Measurements from ENCODE around the gene NBPF12. TPM values are rescaled to one million over a fixed set of nuclear protein-coding genes. Genes with fewer than 3 reads are reported as not detected.
"Not testable (repeated sequence)": the region's sequence is repeated elsewhere in the genome, so short reads cannot be mapped to it uniquely, and the experiment has no call there.

NBPF12 gene
- total and polyA plus RNA-seq, 2 of the 13 experiments (the other 11 are each of a cell fraction or from before 2014, with no cell fraction given) = 4.6 to 6.4 TPM

GRCh38 chr1:146966351-146966750 lies 28.2 kb downstream of the NBPF12 start:
- DNase-seq (ENCODE audit: low spot score); H3K36me3 ChIP-seq (replicated peaks in 1 of 2; ENCODE audit: control insufficient read depth in 1 of 2, insufficient read depth in 2 of 2, low read length in 2 of 2); H3K4me3 ChIP-seq (replicated peaks in 1 of 3; ENCODE audit: insufficient read depth in 1 of 3, low read depth in 2 of 3, low read length in 3 of 3); intact Hi-C loops (cut with micrococcal nuclease; ENCODE audit: unreplicated experiment); H3K9me3 ChIP-seq (ENCODE audit: low read length); in situ Hi-C loops (cut with HindIII; ENCODE audit: extremely low pct_ligation_motif_present, low pct_unique_long_range_greater_than_20kb); H3K27me3 ChIP-seq (ENCODE audit: control insufficient read depth in 1 of 2, insufficient read depth in 2 of 2, low read length in 2 of 2); H2AFZ ChIP-seq (ENCODE audit: low read length); H3K4me2 ChIP-seq (ENCODE audit: low read depth, low read length); CTCF ChIA-PET (ENCODE audit: low intra/inter-chr PET ratio, low total read pairs); H3K79me2 ChIP-seq (ENCODE audit: insufficient read depth, low read length); POLR2A ChIA-PET; H4K20me1 ChIP-seq (ENCODE audit: insufficient read depth, low read length); FAIRE-seq; ATAC-seq; H3K9ac ChIP-seq (ENCODE audit: insufficient read depth, low read depth, low read length); H3K4me1 ChIP-seq (ENCODE audit: insufficient read depth, low read length); BruUV-seq (replicated peaks); H3K27ac ChIP-seq (ENCODE audit: extremely low read length, insufficient read depth, low read length): not testable (repeated sequence)
- TF ChIP-seq STAG1 (CRISPR knock-in tag; IDR thresholded peaks at IDR 0.05) (0 out of 2 replicates have a peak, but pooled peaks have one; percentile 9), CTCF (CRISPR knock-in tag; IDR thresholded peaks at IDR 0.05) (peak; percentile 20; the same call in 1 of the 2 replicates)
- 63% methylated on average over 8 of the region's 8 CpGs for WGBS (ENCODE audit: low lambda C conversion rate)

- H3K79me2 ChIP-seq (ENCODE audit: insufficient read depth, low read length); ATAC-seq; H3K27ac ChIP-seq (ENCODE audit: extremely low read length, insufficient read depth, low read length); FAIRE-seq; H3K4me2 ChIP-seq (ENCODE audit: low read depth, low read length); H3K9me3 ChIP-seq (ENCODE audit: low read length); H3K9ac ChIP-seq (ENCODE audit: insufficient read depth, low read depth, low read length); BruUV-seq (replicated peaks); H2AFZ ChIP-seq (ENCODE audit: low read length); CTCF ChIA-PET (ENCODE audit: low intra/inter-chr PET ratio, low total read pairs); H4K20me1 ChIP-seq (ENCODE audit: insufficient read depth, low read length); H3K4me3 ChIP-seq (replicated peaks in 1 of 3; ENCODE audit: insufficient read depth in 1 of 3, low read depth in 2 of 3, low read length in 3 of 3); intact Hi-C loops (cut with micrococcal nuclease; ENCODE audit: unreplicated experiment); H3K27me3 ChIP-seq (ENCODE audit: control insufficient read depth in 1 of 2, insufficient read depth in 2 of 2, low read length in 2 of 2); H3K4me1 ChIP-seq (ENCODE audit: insufficient read depth, low read length); in situ Hi-C loops (cut with HindIII; ENCODE audit: extremely low pct_ligation_motif_present, low pct_unique_long_range_greater_than_20kb); H3K36me3 ChIP-seq (replicated peaks in 1 of 2; ENCODE audit: control insufficient read depth in 1 of 2, insufficient read depth in 2 of 2, low read length in 2 of 2); DNase-seq (ENCODE audit: low spot score); POLR2A ChIA-PET: not testable (repeated sequence)
- WGBS (ENCODE audit: low lambda C conversion rate) = 100% methylated on average over 2 of the region's 2 CpGs
These were observed 32.5 kb downstream of the NBPF12 start for GRCh38 chr1:146970656-146971055.

- H4K20me1 ChIP-seq (ENCODE audit: insufficient read depth, low read length); intact Hi-C loops (cut with micrococcal nuclease; ENCODE audit: unreplicated experiment); in situ Hi-C loops (cut with HindIII; ENCODE audit: extremely low pct_ligation_motif_present, low pct_unique_long_range_greater_than_20kb); H3K9ac ChIP-seq (ENCODE audit: insufficient read depth, low read depth, low read length); POLR2A ChIA-PET; H3K4me3 ChIP-seq (replicated peaks in 1 of 3; ENCODE audit: insufficient read depth in 1 of 3, low read depth in 2 of 3, low read length in 3 of 3); H3K27me3 ChIP-seq (ENCODE audit: control insufficient read depth in 1 of 2, insufficient read depth in 2 of 2, low read length in 2 of 2); BruUV-seq (replicated peaks); H3K4me2 ChIP-seq (ENCODE audit: low read depth, low read length); FAIRE-seq; H3K4me1 ChIP-seq (ENCODE audit: insufficient read depth, low read length); ATAC-seq; DNase-seq (ENCODE audit: low spot score); H3K27ac ChIP-seq (ENCODE audit: extremely low read length, insufficient read depth, low read length); H2AFZ ChIP-seq (ENCODE audit: low read length); CTCF ChIA-PET (ENCODE audit: low intra/inter-chr PET ratio, low total read pairs); H3K9me3 ChIP-seq (ENCODE audit: low read length); H3K36me3 ChIP-seq (replicated peaks in 1 of 2; ENCODE audit: control insufficient read depth in 1 of 2, insufficient read depth in 2 of 2, low read length in 2 of 2); H3K79me2 ChIP-seq (ENCODE audit: insufficient read depth, low read length): not testable (repeated sequence)
- 77% methylated on average over 4 of the region's 5 CpGs for WGBS (ENCODE audit: low lambda C conversion rate)
These were observed 34.6 kb downstream of the NBPF12 start for GRCh38 chr1:146972681-146973080.

- H3K4me1 ChIP-seq (ENCODE audit: insufficient read depth, low read length); H3K9me3 ChIP-seq (ENCODE audit: low read length); H3K27me3 ChIP-seq (ENCODE audit: control insufficient read depth in 1 of 2, insufficient read depth in 2 of 2, low read length in 2 of 2); H3K9ac ChIP-seq (ENCODE audit: insufficient read depth, low read depth, low read length); H3K27ac ChIP-seq (ENCODE audit: extremely low read length, insufficient read depth, low read length); CTCF ChIA-PET (ENCODE audit: low intra/inter-chr PET ratio, low total read pairs); H3K4me3 ChIP-seq (replicated peaks in 1 of 3; ENCODE audit: insufficient read depth in 1 of 3, low read depth in 2 of 3, low read length in 3 of 3); H3K4me2 ChIP-seq (ENCODE audit: low read depth, low read length); H3K79me2 ChIP-seq (ENCODE audit: insufficient read depth, low read length); H3K36me3 ChIP-seq (replicated peaks in 1 of 2; ENCODE audit: control insufficient read depth in 1 of 2, insufficient read depth in 2 of 2, low read length in 2 of 2); ATAC-seq; FAIRE-seq; H4K20me1 ChIP-seq (ENCODE audit: insufficient read depth, low read length); H2AFZ ChIP-seq (ENCODE audit: low read length); in situ Hi-C loops (cut with HindIII; ENCODE audit: extremely low pct_ligation_motif_present, low pct_unique_long_range_greater_than_20kb); BruUV-seq (replicated peaks); POLR2A ChIA-PET; intact Hi-C loops (cut with micrococcal nuclease; ENCODE audit: unreplicated experiment); DNase-seq (ENCODE audit: low spot score): not testable (repeated sequence)
- 95% methylated on average over 4 of the region's 4 CpGs for WGBS (ENCODE audit: low lambda C conversion rate)
These were observed 47.7 kb downstream of the NBPF12 start for GRCh38 chr1:146985855-146986254.

All from HepG2 (cell line).